NCI-H128 (cell line): ENCODE measurements around the gene SRI.
"Not testable (repeated sequence)": the region's sequence is repeated elsewhere in the genome, so short reads cannot be mapped to it uniquely, and the experiment has no call there.

Experiments used
- DNase-seq: peaks from one replicate; lab custom pipeline; 2025; ENCODE audit not compliant: unreplicated experiment; lab: John Stamatoyannopoulos, UW

The SRI gene, protein sequence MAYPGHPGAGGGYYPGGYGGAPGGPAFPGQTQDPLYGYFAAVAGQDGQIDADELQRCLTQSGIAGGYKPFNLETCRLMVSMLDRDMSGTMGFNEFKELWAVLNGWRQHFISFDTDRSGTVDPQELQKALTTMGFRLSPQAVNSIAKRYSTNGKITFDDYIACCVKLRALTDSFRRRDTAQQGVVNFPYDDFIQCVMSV

DNA sequence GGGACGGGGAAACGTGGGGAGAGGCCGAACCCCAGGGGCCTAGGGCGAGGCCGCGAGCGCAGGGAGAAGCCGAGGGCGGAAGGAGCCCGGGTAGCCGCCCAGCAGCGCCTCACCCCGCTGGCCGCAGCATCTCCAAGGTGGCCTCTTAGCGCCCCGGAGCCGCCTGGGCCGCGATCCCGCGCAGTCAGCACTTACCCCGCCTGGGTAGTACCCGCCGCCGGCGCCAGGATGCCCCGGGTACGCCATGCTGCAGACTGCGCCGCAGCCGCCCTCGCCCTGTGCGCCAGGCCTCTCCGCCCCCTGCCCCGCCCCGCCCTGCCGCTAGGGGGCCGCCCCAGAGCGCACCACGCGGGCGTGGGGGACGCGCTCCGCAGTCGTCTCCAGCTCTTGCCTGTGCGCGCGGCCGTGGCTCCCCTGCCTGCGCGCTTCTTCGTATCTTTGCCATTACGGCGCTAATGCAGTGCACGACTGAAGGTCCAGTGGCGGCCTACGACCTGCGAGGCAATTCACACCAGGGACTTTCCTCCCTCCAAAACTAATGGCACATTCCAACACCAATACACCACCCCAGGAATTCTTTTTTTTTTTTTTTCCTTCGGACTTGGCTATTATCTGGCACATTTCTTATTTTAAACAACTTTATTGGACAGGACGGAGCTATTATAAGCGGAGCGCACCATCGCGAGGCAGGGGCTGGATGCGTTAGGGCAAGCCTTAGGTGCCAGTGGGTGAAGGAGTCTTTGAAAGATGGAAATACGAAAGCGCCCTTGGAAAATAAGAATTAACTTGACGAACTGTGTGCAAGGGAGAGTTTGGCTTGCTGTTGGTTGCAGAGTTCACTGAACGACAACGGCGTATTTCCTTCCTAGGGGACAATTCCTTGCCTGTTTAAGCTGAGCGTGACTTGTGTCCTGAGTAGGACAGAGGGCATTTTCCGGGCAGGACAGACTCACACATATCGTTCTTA lies at the start of gene SRI:
Gene SRI, minus strand, starts transcription at position 258 of the 967 bp plus-strand sequence. Its CDS starts 12 bp downstream, at position 246.
- DNase-seq, result peak; percentile 61

DNA sequence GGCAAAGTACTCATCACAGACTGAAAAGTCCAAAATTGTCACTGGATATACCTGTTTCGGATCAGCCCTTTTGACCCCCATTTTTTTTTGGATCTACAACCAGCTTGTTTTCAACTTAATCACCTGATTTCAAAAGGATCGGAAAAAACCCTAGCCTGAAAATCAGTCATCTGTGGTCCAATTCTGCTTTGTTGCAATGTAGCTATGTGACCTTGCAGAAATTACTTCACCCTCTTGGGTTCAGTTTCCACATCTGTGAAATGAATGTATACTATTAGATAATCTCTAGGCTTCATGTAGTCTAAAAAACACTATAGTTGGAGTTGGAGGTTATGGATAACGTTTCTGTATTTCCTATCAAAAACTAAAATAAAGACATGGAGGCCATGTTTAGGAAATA lies 49.7 kb upstream of the SRI start:
- no peak for DNase-seq

DNA sequence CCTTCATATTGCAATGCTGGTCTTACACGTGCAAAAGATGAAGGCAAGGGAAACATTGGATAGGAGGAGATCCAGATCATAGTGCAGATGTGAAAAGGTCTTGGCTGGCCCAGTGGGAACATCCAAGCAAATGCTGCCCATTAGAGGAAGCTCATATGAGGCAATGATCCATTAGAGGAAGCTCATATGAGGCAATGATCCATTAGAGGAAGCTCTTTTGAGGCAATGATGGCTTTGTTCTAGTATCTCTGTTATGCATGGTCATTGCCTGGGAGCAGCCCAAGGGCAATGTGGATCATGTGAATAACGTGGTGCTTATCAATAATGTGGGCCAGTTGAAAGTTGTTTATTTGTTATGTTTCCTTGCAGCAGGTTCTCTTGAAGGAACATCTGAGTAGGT lies 49.0 kb upstream of the SRI start:
- DNase-seq, result no peak

DNA sequence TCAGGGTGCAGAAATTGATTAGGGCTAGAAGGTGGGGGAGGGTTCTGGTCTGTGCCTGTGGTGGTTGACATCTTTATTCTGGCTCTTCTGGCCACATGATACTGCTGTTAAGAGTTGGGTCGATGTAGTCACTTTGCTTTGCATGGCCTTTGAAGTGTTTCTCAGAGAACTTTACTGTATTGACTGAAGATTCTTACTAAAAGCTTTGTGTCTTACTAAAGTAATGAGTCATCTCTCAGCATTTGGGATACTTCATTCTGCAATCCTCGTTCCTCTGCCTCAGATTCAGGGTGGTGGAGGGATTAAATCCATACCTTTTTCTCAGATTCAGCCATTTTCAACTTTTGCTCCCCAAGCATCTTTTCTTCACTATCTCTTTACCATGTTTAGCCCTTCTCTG lies 48.2 kb upstream of the SRI start:
- DNase-seq, result no peak

DNA sequence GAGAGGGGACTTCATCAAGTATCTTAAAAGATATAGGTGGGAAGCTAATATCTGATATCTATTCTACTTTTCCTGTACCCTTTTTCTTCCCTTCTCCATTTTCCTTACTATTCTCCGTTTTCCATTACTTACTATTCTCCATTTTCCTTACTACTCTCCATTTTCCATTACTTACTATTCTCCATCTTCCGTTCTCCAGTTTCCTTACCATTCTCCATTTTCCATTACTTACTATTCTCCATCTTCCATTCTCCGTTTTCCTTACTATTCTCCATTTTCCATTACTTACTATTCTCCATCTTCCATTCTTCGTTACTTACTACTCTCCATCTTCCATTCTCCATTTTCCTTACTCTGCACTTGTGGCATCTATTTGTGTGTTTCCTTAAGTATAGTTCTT lies 47.6 kb upstream of the SRI start:
- no peak for DNase-seq

DNA sequence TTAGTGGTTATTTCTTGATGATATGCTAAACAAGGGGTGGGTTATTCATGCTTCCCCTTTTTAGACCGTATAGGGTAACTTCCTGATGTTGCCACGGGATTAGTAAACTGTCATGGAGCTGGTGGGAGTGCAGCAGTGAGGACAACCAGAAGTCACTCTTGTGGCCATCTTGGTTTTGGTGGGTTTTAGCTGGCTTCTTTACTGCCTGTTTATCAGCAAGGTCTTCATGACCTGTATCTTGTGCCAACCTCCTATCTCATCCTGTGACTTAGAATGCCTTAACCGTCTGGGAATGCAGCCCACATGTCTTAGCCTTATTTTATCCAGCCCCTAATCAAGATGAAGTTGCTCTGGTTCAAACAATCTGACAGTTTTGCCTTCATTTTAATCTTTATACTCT lies 45.1 kb upstream of the SRI start:
- DNase-seq, result not testable (repeated sequence)

DNA sequence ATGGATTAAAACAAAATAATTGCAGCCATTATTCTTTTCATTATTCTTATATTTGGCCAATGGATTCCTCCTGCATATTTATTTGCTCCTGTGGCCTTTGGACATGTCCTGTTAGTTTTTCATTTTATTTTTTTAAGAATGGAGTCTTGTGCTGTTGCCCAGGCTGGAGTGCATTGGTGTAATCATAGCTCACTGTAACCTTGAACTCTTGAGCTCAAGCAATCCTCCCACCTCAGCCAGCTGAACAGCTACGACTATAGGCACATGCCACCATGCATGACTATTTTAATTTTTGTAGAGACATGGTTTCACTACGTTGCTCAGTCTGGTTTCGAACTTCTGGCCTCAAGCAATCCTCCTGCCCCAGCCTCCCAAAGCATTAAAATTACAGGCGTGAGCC lies 42.7 kb upstream of the SRI start:
- DNase-seq, result no peak

DNA sequence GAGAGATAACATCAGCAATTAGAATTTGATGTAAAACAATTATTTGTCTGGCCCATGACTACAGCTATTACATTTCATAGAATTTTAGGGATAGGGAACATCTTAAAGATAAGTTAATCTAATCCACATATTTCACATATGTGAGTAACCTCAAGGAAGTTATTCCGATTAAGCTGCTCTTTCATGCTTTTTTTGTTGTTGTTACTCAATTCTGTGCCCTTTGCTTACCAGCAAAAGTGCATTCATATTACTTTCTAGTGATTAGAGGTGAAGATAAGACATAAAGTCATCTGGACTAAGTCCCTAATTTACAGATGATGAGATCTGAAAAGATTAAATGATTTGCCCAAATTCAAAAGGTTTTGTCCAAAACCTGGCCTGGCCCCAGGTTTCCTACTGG lies 40.9 kb upstream of the SRI start:
- DNase-seq, result no peak

DNA sequence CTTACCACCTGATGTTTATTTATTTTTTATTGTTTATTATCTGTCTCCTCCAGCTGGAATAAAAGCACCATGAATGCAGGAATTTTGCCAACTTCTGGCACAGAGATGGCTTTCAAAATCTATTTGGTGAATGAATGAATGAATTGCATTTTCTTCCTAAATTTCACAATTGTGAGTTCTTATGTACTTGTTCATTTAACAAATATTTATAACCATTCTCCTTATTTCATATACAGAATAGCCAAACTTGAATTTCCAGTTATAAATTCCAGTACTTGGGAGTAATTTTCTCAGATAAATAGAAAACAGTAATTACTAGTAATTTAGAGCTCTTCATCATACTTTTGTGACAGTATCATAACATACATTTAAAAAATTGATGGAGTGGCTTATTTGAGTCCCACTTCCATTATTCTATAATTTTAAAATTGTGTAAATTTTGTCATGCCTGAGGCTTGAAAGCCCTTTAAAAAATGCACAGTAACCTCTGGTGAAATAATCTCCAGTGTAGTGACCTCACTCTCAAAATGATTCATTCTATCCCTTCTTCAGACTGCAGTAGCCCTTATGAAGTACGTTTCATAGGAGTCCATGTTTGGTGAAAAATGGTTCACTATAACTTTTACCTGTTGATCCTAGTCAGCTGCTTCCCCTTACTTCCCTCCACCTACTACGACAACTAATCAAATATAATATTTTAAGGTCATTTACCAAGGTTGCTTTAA lies 40.0 kb upstream of the SRI start:
- DNase-seq, result no peak

DNA sequence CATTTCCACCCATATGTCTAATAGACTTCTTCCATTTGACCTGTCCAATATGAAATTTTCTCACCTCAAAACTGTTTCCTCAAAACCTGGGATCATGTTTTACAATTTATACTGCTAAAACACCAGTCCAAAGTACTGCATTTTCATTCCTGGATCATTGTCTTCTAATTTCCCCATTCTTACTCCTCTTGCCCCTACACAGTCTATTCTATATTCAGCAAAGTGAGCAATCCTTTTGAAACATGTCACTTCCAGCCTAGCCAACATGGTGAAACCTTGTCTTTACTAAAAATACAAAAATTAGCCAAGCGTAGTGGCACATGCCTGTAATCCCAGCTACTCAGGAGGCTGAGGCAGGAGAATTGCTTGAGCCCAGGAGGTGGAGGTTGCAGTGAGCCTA lies 38.5 kb upstream of the SRI start:
- not testable (repeated sequence) for DNase-seq

DNA sequence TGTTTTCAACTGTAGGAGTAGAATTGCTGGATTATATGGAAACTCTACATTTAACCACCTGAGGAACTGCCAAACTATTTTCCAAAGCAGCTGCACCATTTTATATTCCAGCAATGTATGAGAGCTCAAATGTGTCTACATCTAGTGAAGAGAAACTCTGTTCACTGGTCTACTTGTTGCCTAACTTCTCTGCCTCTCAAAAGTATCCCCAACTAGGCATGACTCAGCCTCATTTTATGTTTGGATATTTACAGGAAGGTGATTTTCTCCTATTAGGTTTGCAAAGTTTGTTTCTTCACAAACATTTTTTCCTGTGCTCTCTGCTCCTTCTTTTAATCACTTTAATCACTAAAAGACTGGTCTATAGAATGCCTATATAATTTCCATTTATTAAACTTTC lies 37.1 kb upstream of the SRI start:
- no peak for DNase-seq

DNA sequence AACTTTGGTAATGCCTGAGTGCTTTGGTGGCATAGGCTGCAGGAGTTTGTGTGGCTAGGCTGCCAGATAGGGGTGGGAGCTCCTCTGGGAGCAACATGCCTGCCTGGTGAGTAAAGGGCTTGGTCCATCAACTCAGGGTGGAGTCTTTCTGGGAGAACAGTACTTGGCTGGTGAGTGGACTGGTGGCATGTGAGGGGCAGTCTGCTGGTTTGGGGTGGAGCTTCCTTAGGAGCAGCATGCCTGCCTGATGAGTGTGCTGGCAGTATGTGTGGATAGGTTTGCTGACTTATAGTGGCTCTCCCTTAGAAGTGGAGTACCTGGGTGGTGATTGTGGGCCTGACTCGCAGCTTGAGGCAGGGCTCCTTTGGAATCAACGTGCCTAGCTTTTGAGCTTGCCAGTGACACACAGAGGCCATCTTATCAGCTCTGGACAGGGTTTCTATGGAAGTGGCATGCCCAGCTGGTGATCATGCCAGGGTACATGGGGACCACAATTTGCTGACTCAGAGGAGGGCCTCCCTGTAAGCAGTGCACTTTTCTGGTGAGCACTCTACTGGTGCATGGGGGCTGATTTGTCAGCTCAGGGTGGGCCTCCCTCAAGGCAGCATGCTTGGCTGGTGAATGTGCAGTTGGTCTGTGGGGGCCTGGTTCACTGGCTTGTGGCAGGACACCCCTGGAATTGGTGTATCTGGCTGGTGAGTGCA lies 35.0 kb upstream of the SRI start:
- DNase-seq, result no peak

DNA sequence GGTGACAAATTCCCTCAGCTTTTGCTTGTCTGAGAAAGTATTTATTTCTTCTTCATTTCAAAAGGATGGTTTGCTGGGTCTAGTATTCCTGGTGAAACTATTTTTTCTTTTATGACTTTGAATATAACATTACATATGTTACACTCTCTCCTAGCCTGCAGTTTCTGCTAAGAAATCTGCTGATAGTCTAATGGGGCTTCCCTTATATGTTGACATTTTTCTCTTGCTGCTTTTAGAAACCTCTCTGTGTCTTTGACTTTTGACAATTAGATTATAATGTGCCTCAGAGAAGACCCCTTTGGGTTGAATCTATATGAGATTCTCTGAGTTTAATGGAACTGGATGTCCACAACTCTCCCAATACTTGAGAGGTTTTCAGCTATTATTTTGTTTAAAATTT lies 33.8 kb upstream of the SRI start:
- DNase-seq, result no peak

DNA sequence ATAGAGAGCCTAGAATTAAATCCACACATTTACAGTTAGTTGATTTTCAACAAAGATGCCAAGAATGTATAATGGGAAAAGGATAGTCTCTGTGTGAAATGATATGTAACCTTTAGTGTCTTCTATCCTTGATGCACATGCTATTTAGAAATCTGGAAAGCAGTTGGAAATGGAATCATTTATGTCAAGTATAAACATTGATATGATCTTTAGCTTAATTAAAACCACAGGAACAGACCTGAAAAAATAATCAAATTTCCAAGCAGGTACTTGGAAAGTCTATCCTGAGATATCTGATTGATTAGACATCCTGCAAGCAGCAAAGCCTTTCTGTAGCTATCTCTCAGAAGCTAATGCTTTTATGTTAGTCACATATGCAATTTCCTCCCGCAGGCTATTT lies 24.4 kb upstream of the SRI start:
- no peak for DNase-seq

DNA sequence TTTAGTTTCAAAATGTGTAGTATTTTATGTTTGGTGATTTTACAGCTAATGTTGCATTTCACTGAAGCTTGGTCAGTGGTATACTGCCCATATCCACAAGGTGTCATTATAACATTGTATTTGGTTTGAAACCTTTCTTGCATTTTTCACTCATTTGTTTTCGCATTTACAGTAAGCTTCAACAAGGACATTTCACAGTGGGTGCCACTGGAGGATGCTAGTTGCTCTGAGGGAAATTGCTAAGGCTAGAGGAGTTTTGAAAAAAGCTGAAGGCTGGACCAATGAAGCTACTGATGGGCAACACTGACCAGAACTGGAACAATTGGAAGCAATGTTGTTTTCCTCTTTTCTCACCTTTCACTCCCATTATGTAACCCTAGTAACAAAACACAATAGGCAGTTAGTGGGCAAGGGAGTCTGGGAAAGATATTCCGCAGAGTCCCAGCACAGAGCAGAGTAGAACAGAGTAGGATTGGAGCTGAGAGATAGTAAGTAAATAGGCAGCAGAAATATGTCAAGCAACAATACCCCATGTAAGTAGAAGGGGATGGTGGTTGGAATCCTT lies 23.6 kb upstream of the SRI start:
- no peak for DNase-seq

DNA sequence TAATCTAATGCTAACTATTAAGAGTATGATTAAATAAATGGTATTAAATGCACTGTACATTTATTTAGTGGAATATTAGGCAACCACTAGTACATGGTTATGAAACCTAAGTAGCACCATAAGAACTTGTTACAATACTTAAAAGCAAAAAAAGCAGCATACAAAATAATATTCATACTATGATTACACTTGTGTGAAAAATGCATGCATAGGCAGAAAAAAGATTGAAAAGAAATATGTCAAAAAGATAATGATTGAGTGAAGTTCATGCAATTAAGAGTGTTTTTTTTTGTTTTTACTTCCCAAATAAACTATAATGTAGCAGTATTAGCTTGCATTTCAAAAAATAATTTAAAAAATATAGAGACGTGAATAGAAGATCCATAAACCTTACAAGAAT lies 20.0 kb upstream of the SRI start:
- DNase-seq, result no peak

DNA sequence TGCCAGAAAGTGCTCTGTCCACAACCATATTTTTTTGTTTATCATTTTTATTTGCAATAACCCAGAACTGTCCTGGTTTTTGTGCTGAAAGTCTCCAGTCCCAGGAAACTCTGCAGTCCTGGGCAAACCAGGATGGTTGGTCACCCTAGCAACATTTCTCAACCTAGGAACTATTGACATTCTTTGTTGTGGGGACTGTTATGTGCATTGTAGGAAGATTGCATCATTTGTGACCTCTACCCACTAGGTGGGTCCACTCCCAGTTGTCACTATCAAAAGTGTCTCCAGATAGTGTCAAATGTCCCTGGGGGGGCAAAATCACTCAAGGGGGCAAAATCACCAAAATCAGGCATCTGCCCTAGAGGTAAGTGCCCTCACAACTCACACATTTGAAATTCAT lies 14.0 kb upstream of the SRI start:
- DNase-seq, result no peak

DNA sequence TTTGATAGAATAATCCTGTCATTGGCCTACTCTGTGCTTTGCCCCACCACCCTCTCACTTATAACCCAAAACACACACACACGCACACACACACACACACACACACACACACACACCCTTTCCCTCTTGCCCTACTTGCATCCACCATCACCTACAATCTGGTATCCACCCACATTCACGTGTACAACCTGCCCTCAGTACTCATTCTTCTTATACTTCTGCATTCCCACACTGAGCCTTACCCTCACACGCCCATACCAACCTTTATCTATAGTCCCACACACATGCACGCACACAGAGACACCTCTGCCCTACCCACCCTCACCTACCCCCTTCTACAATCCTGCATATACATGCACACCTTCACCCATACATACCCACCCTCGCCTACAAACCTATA lies 10.8 kb upstream of the SRI start:
- DNase-seq, result no peak

DNA sequence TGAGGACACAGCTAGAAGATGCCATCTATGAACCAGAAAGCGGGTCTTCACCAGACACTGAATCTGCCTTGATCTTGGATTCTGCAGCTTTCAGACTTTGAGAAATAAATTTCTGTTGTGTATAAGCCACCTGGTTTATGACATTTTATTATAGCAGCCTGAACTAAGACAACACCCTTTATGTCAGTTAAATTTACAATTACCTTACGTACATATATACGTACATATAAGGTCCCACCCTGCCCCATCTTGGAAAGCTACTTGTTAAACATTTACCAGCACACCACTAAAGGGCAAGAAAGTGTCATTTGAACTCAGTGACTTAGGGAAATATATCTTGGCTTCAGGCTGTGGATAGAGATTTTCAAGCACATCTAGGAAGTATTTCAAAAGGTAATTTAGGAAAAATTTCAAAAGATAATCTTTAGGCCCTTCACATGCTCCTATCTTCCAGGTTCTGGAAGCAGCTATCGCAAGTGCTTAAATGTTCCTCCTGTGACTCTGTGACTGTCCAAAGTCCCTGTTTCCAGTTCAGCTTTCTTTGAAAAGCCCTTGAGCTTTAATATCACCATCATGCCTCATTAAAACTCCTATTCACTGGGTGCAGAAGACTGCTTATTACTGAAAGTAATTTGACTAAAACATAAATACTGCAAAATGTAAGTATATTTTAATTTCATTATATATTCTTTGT lies 9.6 kb upstream of the SRI start:
- no peak for DNase-seq

DNA sequence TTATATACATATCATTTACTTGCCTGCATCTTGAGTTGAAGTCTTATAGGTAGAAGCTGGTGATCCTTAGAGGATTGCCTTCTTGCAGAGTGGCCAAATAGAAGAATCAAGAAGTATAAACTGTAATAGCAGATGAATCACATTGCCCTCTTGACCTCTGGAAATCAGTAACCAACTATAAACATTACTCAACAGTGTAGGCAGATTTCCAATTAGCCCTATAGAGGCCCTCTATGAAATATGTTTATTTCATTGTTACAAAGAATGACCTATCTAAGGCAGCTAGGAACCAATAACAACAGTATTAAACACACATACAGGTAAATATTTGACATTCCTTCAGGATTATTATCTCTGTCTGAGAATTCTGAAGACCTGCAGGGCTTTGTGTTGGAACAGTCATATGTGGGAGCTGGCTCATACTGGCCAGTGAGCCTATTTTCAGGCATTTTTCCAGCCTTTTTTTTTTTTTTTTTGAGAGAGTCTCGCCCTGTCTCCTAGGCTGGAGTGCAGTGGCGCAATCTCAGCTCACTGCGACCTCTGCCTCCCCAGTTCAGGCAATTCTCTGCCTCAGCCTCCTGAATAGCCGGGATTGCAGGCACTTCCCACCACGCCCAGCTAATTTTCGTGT lies 7.2 kb upstream of the SRI start:
- DNase-seq, result no peak
